ENCODE data around the gene CTCF. TPM values are rescaled to one million over a fixed set of nuclear protein-coding genes. Genes with fewer than 3 reads are reported as not detected.

CTCF gene
- total and polyA plus RNA-seq, 2 experiments from 2014 or later: 64.5 to 72.3 TPM

DNA sequence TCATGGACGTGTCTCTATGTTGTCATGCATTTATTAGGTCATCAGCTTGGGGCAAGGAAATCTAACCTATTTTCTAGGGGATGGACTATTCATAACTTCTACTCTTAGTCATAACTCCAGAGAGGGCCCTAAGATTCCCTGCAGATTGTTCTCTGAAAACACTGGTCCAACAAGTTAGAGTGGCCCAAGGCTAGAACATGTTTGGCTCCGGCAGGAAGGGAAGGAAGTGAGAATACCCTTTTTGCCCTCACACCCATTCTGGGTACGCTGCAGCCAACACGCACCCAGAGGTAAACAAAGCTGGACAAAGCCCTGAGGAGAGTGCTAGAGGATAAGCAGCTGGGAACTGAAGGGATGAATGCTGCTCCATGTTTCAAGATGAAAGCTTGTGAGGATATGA lies 114.2 kb downstream of the CTCF start (continued):
- TF ChIP-seq, protein P1, sequence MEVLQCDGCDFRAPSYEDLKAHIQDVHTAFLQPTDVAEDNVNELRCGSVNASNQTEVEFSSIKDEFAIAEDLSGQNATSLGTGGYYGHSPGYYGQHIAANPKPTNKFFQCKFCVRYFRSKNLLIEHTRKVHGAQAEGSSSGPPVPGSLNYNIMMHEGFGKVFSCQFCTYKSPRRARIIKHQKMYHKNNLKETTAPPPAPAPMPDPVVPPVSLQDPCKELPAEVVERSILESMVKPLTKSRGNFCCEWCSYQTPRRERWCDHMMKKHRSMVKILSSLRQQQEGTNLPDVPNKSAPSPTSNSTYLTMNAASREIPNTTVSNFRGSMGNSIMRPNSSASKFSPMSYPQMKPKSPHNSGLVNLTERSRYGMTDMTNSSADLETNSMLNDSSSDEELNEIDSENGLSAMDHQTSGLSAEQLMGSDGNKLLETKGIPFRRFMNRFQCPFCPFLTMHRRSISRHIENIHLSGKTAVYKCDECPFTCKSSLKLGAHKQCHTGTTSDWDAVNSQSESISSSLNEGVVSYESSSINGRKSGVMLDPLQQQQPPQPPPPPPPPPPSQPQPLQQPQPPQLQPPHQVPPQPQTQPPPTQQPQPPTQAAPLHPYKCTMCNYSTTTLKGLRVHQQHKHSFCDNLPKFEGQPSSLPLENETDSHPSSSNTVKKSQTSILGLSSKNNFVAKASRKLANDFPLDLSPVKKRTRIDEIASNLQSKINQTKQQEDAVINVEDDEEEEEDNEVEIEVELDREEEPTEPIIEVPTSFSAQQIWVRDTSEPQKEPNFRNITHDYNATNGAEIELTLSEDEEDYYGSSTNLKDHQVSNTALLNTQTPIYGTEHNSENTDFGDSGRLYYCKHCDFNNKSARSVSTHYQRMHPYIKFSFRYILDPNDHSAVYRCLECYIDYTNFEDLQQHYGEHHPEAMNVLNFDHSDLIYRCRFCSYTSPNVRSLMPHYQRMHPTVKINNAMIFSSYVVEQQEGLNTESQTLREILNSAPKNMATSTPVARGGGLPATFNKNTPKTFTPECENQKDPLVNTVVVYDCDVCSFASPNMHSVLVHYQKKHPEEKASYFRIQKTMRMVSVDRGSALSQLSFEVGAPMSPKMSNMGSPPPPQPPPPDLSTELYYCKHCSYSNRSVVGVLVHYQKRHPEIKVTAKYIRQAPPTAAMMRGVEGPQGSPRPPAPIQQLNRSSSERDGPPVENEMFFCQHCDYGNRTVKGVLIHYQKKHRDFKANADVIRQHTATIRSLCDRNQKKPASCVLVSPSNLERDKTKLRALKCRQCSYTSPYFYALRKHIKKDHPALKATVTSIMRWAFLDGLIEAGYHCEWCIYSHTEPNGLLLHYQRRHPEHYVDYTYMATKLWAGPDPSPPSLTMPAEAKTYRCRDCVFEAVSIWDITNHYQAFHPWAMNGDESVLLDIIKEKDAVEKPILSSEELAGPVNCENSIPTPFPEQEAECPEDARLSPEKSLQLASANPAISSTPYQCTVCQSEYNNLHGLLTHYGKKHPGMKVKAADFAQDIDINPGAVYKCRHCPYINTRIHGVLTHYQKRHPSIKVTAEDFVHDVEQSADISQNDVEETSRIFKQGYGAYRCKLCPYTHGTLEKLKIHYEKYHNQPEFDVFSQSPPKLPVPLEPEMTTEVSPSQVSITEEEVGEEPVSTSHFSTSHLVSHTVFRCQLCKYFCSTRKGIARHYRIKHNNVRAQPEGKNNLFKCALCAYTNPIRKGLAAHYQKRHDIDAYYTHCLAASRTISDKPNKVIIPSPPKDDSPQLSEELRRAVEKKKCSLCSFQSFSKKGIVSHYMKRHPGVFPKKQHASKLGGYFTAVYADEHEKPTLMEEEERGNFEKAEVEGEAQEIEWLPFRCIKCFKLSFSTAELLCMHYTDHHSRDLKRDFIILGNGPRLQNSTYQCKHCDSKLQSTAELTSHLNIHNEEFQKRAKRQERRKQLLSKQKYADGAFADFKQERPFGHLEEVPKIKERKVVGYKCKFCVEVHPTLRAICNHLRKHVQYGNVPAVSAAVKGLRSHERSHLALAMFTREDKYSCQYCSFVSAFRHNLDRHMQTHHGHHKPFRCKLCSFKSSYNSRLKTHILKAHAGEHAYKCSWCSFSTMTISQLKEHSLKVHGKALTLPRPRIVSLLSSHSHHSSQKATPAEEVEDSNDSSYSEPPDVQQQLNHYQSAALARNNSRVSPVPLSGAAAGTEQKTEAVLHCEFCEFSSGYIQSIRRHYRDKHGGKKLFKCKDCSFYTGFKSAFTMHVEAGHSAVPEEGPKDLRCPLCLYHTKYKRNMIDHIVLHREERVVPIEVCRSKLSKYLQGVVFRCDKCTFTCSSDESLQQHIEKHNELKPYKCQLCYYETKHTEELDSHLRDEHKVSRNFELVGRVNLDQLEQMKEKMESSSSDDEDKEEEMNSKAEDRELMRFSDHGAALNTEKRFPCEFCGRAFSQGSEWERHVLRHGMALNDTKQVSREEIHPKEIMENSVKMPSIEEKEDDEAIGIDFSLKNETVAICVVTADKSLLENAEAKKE (CRISPR knock-in tag; IDR thresholded peaks at IDR 0.05): no peak
- TF ChIP-seq CREB1 (CRISPR knock-in tag; IDR thresholded peaks at IDR 0.05; ENCODE audit: low read depth): no peak
- TF ChIP-seq, protein P2, sequence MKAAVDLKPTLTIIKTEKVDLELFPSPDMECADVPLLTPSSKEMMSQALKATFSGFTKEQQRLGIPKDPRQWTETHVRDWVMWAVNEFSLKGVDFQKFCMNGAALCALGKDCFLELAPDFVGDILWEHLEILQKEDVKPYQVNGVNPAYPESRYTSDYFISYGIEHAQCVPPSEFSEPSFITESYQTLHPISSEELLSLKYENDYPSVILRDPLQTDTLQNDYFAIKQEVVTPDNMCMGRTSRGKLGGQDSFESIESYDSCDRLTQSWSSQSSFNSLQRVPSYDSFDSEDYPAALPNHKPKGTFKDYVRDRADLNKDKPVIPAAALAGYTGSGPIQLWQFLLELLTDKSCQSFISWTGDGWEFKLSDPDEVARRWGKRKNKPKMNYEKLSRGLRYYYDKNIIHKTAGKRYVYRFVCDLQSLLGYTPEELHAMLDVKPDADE (IDR thresholded peaks at IDR 0.05): no peak
- TF ChIP-seq, protein P3, sequence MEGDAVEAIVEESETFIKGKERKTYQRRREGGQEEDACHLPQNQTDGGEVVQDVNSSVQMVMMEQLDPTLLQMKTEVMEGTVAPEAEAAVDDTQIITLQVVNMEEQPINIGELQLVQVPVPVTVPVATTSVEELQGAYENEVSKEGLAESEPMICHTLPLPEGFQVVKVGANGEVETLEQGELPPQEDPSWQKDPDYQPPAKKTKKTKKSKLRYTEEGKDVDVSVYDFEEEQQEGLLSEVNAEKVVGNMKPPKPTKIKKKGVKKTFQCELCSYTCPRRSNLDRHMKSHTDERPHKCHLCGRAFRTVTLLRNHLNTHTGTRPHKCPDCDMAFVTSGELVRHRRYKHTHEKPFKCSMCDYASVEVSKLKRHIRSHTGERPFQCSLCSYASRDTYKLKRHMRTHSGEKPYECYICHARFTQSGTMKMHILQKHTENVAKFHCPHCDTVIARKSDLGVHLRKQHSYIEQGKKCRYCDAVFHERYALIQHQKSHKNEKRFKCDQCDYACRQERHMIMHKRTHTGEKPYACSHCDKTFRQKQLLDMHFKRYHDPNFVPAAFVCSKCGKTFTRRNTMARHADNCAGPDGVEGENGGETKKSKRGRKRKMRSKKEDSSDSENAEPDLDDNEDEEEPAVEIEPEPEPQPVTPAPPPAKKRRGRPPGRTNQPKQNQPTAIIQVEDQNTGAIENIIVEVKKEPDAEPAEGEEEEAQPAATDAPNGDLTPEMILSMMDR (conservative IDR thresholded peaks at IDR 0.05; ENCODE audit: low read depth in 2 of 2): no peak
- TF ChIP-seq JUNB (IDR thresholded peaks at IDR 0.05; ENCODE audit: unreplicated experiment): no peak

DNA sequence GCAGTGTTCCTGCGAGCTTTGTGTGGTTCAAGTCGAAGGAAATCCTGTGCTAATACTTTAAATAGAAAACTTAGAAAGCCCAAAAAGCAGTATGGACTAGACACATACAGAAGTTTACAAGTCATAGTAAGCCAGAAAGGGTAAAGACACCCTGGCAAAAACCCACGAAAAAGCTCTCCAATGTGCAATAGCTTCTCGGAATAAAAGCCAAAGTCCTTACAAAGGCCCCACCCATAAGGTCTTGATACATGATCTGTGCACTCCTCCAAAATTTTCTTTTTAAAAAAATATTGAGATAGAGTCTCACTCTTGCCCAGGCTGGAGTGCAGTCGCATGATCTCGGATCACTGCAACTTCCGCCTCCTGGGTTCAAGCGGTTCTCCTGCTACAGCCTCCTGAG lies 114.6 kb downstream of the CTCF start:
- Mint-ChIP-seq H3K27ac (no peak overlapping the region), H3K9me3 (no peaks in the 10 kb centered on the region), H3K4me1 (0 out of 3 replicates have a peak, but pooled peaks cover 3% of the 10 kb centered on the region), H3K36me3 (ENCODE audit: low read depth) (0 out of 3 replicates have a peak, but pooled peaks cover 3% of the 10 kb centered on the region), H3K4me3 (no peak overlapping the region), H3K27me3 (ENCODE audit: insufficient read depth, low read depth, poor library complexity) (peaks cover 15% of the 10 kb centered on the region)
- Histone ChIP-seq H3K4me2 (no peak overlapping the region), H3K79me2 (replicated peaks; ENCODE audit: insufficient read depth) (no peaks in the 10 kb centered on the region), H2AFZ (no peak overlapping the region), H3K27ac (ENCODE audit: low read depth) (peak overlapping the region; percentile 55; the same call in 1 of the 2 replicates), H3K36me3 (ENCODE audit: insufficient read depth) (no peaks in the 10 kb centered on the region), H4K20me1 (replicated peaks; ENCODE audit: insufficient read depth) (peaks cover 2% of the 10 kb centered on the region; the same call in 1 of the 2 replicates), H3K4me3 (no peak overlapping the region), H3K9me2 (ENCODE audit: insufficient read depth) (no peaks in the 10 kb centered on the region), H3F3A (replicated peaks; ENCODE audit: low read depth) (0 out of 2 replicates have a peak, but pooled peaks cover 4% of the 10 kb centered on the region), H3K4me1 (ENCODE audit: insufficient read depth) (no peaks in the 10 kb centered on the region), H3K27me3 (ENCODE audit: insufficient read depth) (no peaks in the 10 kb centered on the region)
- DNase-seq (ENCODE audit: low spot score): no peak
- no peak for ATAC-seq
- no peak for TF ChIP-seq STAT1 (IDR thresholded peaks at IDR 0.05; ENCODE audit: unreplicated experiment)
- no peak for TF ChIP-seq CREB1 (CRISPR knock-in tag; IDR thresholded peaks at IDR 0.05; ENCODE audit: low read depth)
- TF ChIP-seq JUNB (IDR thresholded peaks at IDR 0.05; ENCODE audit: unreplicated experiment): no peak
- TF ChIP-seq, protein P3 (conservative IDR thresholded peaks at IDR 0.05; ENCODE audit: low read depth in 2 of 2): no peak
- TF ChIP-seq POLR2AphosphoS5 (IDR thresholded peaks at IDR 0.05; ENCODE audit: low read depth): no peak
- TF ChIP-seq ZNF114 (CRISPR knock-in tag; IDR thresholded peaks at IDR 0.05): no peak
- TF ChIP-seq, protein P4, sequence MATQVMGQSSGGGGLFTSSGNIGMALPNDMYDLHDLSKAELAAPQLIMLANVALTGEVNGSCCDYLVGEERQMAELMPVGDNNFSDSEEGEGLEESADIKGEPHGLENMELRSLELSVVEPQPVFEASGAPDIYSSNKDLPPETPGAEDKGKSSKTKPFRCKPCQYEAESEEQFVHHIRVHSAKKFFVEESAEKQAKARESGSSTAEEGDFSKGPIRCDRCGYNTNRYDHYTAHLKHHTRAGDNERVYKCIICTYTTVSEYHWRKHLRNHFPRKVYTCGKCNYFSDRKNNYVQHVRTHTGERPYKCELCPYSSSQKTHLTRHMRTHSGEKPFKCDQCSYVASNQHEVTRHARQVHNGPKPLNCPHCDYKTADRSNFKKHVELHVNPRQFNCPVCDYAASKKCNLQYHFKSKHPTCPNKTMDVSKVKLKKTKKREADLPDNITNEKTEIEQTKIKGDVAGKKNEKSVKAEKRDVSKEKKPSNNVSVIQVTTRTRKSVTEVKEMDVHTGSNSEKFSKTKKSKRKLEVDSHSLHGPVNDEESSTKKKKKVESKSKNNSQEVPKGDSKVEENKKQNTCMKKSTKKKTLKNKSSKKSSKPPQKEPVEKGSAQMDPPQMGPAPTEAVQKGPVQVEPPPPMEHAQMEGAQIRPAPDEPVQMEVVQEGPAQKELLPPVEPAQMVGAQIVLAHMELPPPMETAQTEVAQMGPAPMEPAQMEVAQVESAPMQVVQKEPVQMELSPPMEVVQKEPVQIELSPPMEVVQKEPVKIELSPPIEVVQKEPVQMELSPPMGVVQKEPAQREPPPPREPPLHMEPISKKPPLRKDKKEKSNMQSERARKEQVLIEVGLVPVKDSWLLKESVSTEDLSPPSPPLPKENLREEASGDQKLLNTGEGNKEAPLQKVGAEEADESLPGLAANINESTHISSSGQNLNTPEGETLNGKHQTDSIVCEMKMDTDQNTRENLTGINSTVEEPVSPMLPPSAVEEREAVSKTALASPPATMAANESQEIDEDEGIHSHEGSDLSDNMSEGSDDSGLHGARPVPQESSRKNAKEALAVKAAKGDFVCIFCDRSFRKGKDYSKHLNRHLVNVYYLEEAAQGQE (IDR thresholded peaks at IDR 0.05; ENCODE audit: unreplicated experiment): no peak
